Amygdala (tissue), 56 donors: Measurements from ENCODE around the gene SCAF8.
"Not testable (repeated sequence)": the region's sequence is repeated elsewhere in the genome, so short reads cannot be mapped to it uniquely, and the experiment has no call there.

Experiments
- DNase-seq, 56 donors: peaks; one replicate each; lab custom pipeline; 2025; lab: John Stamatoyannopoulos, UW

SCAF8 gene

GRCh38 chr6:154733183-154733625 is at the start of gene SCAF8:
TSS of gene SCAF8 (plus strand) at chr6:154733416. CDS start at chr6:154733901, 485 bp downstream.
- peak in 54 of 56 donors; percentile 13 to 92 (median 69) for DNase-seq

GRCh38 chr6:154683756-154684523 is 49.3 kb upstream of the SCAF8 start:
- DNase-seq = no peak

GRCh38 chr6:154686162-154686561 is 47.1 kb upstream of the SCAF8 start:
- no peak for DNase-seq

GRCh38 chr6:154689493-154690255 is 43.5 kb upstream of the SCAF8 start:
- no peak for DNase-seq

- no peak for DNase-seq
These were observed 42.4 kb upstream of the SCAF8 start for GRCh38 chr6:154690857-154691256.

GRCh38 chr6:154696661-154697060 is 36.6 kb upstream of the SCAF8 start:
- DNase-seq = no peak

- DNase-seq = no peak
These were observed 30.1 kb upstream of the SCAF8 start for GRCh38 chr6:154703124-154703523.

- no peak for DNase-seq
These were observed 27.6 kb upstream of the SCAF8 start for GRCh38 chr6:154705471-154706113.

- no peak for DNase-seq
These were observed 26.8 kb upstream of the SCAF8 start for GRCh38 chr6:154706389-154706788.

- DNase-seq = no peak
These were observed 23.6 kb upstream of the SCAF8 start for GRCh38 chr6:154709621-154710020.

- DNase-seq = no peak
These were observed 22.5 kb upstream of the SCAF8 start for GRCh38 chr6:154710689-154711088.

- no peak for DNase-seq
These were observed 17.8 kb upstream of the SCAF8 start for GRCh38 chr6:154715446-154715845.

- not testable (repeated sequence) for DNase-seq
These were observed 16.9 kb upstream of the SCAF8 start for GRCh38 chr6:154716350-154716749.

- DNase-seq = no peak
These were observed 13.8 kb upstream of the SCAF8 start for GRCh38 chr6:154719433-154719832.

- no peak for DNase-seq
These were observed 13.4 kb upstream of the SCAF8 start for GRCh38 chr6:154719854-154720253.

- DNase-seq = no peak
These were observed 11.8 kb upstream of the SCAF8 start for GRCh38 chr6:154721460-154721859.

GRCh38 chr6:154726887-154727286 is 6.3 kb upstream of the SCAF8 start:
- DNase-seq = no peak

GRCh38 chr6:154731296-154732218 is 1.7 kb upstream of the SCAF8 start:
- no peak for DNase-seq

- peak in 40 of 56 donors; percentile 10 to 84 (median 50) for DNase-seq
These were observed 556 bp upstream of the SCAF8 start for GRCh38 chr6:154732538-154733182.
